CD4-positive, CD25-positive, alpha-beta regulatory T cell (primary cell): ENCODE data around the gene CDH13. TPM values are rescaled to one million over a fixed set of nuclear protein-coding genes. Genes with fewer than 3 reads are reported as not detected.

Experiments
- ATAC-seq, 2 donors: fragments of 150-1000 bp; cut with Tn5 transposase; one replicate each; pipeline ENCODE4 v1.10.0; 2021; ENCODE audit warnings: low read depth in 2 of 2, moderate number of reproducible peaks in 2 of 2, moderate library complexity in 1 of 2
- DNase-seq, 3 donors: peaks; one replicate each; pipeline versions ENCODE4 v3.0.0 to v3.0.0-alpha.2; 2012 to 2022; ENCODE audit warnings: mixed read lengths in 1 of 3
- H3K27ac ChIP-seq: one replicate; pipeline ENCODE4 v1.7.0; 2013; ENCODE audit warnings: mild to moderate bottlenecking, low read length; ENCODE audit not compliant: insufficient read depth, poor library complexity, severe bottlenecking
- H3K27me3 ChIP-seq: one replicate; pipeline ENCODE4 v1.7.0; 2013; ENCODE audit warnings: low read length; ENCODE audit not compliant: control insufficient read depth, insufficient read depth
- H3K36me3 ChIP-seq: one replicate; pipeline ENCODE4 v1.7.0; 2013; ENCODE audit warnings: mild to moderate bottlenecking, low read length, moderate library complexity; ENCODE audit not compliant: control insufficient read depth, insufficient read depth
- H3K4me1 ChIP-seq: 2 replicates; pipeline ENCODE4 v1.7.0; 2013; ENCODE audit warnings: mild to moderate bottlenecking, low read length; ENCODE audit not compliant: insufficient read depth, control insufficient read depth, poor library complexity, severe bottlenecking
- H3K4me3 ChIP-seq: one replicate; pipeline ENCODE4 v1.7.0; 2013; ENCODE audit warnings: low read depth, mild to moderate bottlenecking, low read length, moderate library complexity
- H3K9me3 ChIP-seq, 2 experiments: 1 replicate in 1 of 2; 2 replicates in 1 of 2; pipeline ENCODE4 v1.7.0; 2013; ENCODE audit warnings: low read length in 2 of 2, mild to moderate bottlenecking in 1 of 2, moderate library complexity in 1 of 2; ENCODE audit not compliant: control insufficient read depth in 2 of 2
- H3K27ac Mint-ChIP-seq, 3 donors: one replicate each; pipeline ENCODE4 v1.8.0; 2020 to 2022; ENCODE audit warnings: mild to moderate bottlenecking in 3 of 3, mixed read lengths in 3 of 3, moderate library complexity in 2 of 3
- H3K27me3 Mint-ChIP-seq: one replicate; pipeline ENCODE4 v1.8.0; 2022; ENCODE audit warnings: mild to moderate bottlenecking, mixed read lengths
- H3K36me3 Mint-ChIP-seq: one replicate; pipeline ENCODE4 v1.8.0; 2020; ENCODE audit warnings: mixed read lengths
- H3K4me1 Mint-ChIP-seq, 4 donors: one replicate each; pipeline ENCODE4 v1.8.0; 2020 to 2022; ENCODE audit warnings: mixed read lengths in 4 of 4, mild to moderate bottlenecking in 1 of 4
- H3K4me3 Mint-ChIP-seq, 4 donors: one replicate each; pipeline ENCODE4 v1.8.0; 2020 to 2022; ENCODE audit warnings: mild to moderate bottlenecking in 4 of 4, mixed read lengths in 4 of 4, moderate library complexity in 3 of 4
- H3K9me3 Mint-ChIP-seq, 7 donors: one replicate each; pipeline ENCODE4 v1.8.0; 2020 to 2022; ENCODE audit warnings: mixed read lengths in 7 of 7, mild to moderate bottlenecking in 3 of 7, moderate library complexity in 2 of 7
- polyA plus RNA-seq, 4 donors: library from polyadenylated mRNA; unstranded; fragments of 300-500 nt; fragmentation: Illumina TruSeq; gene quantifications; one replicate each; pipeline ENCODE4 v1.2.3, GENCODE V29; 2021
- total RNA-seq: library from RNA; stranded (reverse); gene quantifications from one replicate; pipeline ENCODE4 v1.2.3, GENCODE V29; 2022

Gene CDH13
- total and polyA plus RNA-seq, 5 donors from 2014 or later = not detected

DNA sequence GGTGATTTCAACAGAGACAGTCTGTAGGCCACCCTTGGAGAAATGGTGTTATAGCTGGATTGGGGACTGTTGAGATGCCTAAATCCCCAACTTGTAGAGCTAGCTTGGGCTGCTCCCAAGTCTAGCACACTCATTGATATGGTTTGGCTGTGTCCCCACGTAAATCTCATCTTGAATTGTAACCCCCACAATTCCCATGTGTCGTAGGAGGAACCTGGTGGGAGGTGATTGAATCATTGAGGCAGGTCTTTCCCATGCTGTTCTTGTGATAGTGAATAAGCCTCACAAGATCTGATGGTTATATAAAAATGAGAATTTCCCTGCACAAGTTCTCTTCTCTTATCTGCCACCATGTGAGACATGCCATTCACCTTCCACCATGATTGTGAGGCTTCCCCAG lies 536.0 kb downstream of the CDH13 start:
- Histone ChIP-seq H3K36me3 (no peaks in the 10 kb centered on the region), H3K27ac (no peak overlapping the region), H3K9me3 (no peaks in the 10 kb centered on the region), H3K4me1 (no peaks in the 10 kb centered on the region), H3K27me3 (no peaks in the 10 kb centered on the region), H3K4me3 (no peak overlapping the region)
- ATAC-seq (no peak), DNase-seq (no peak)
- H3K27ac Mint-ChIP-seq = no peak overlapping the region
- peaks cover 0 to 3% (median 0%) of the 10 kb centered on the region in 7 donors for H3K9me3 Mint-ChIP-seq
- no peaks in the 10 kb centered on the region for H3K36me3 Mint-ChIP-seq
- H3K4me1 Mint-ChIP-seq = no peaks in the 10 kb centered on the region
- H3K27me3 Mint-ChIP-seq = no peaks in the 10 kb centered on the region
- H3K4me3 Mint-ChIP-seq = no peak overlapping the region

DNA sequence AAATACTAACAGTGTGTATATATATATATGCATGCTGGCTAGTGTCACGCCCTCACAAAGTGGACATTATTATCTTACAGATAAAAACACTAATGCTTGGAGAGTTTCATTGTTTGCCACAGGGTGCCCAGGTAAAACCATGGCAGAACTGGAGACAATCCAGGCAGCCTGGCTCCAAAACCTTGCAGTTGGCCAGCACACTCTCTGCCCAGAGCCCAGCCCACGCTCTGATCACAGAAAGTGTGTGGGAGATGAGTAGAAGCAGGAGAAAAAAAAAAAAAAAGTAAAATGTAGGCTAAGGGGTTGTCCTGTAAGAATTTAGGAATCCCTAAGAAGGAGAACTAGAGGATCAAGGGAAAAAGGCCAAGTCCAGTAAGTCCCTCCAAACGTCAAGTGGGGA lies 538.0 kb downstream of the CDH13 start:
- H3K9me3 ChIP-seq = no peaks in the 10 kb centered on the region
- Mint-ChIP-seq H3K36me3 (no peaks in the 10 kb centered on the region), H3K9me3 (peaks cover 0 to 3% (median 0%) of the 10 kb centered on the region in 7 donors), H3K4me3 (no peak overlapping the region), H3K4me1 (no peaks in the 10 kb centered on the region), H3K27ac (no peak overlapping the region), H3K27me3 (no peaks in the 10 kb centered on the region)
- no peak overlapping the region for H3K4me3 ChIP-seq
- no peaks in the 10 kb centered on the region for H3K36me3 ChIP-seq
- H3K27me3 ChIP-seq = no peaks in the 10 kb centered on the region
- DNase-seq (no peak), ATAC-seq (no peak)
- no peak overlapping the region for H3K27ac ChIP-seq
- no peaks in the 10 kb centered on the region for H3K4me1 ChIP-seq

GRCh38 chr16:83171396-83171795 lies 544.6 kb downstream of the CDH13 start:
- H3K4me1 ChIP-seq = no peaks in the 10 kb centered on the region
- Mint-ChIP-seq H3K36me3 (no peaks in the 10 kb centered on the region), H3K4me1 (no peaks in the 10 kb centered on the region), H3K27ac (no peak overlapping the region), H3K4me3 (no peak overlapping the region), H3K27me3 (no peaks in the 10 kb centered on the region), H3K9me3 (peaks cover 0 to 3% (median 0%) of the 10 kb centered on the region in 7 donors)
- no peak overlapping the region for H3K4me3 ChIP-seq
- no peaks in the 10 kb centered on the region for H3K36me3 ChIP-seq
- no peak overlapping the region for H3K27ac ChIP-seq
- DNase-seq = no peak
- no peaks in the 10 kb centered on the region for H3K9me3 ChIP-seq
- no peak for ATAC-seq
- no peaks in the 10 kb centered on the region for H3K27me3 ChIP-seq

- Histone ChIP-seq H3K27ac (no peak overlapping the region), H3K4me1 (no peaks in the 10 kb centered on the region), H3K27me3 (no peaks in the 10 kb centered on the region), H3K9me3 (no peaks in the 10 kb centered on the region), H3K36me3 (no peaks in the 10 kb centered on the region), H3K4me3 (no peak overlapping the region)
- no peak for ATAC-seq
- no peak for DNase-seq
- Mint-ChIP-seq H3K27me3 (no peaks in the 10 kb centered on the region), H3K4me1 (no peaks in the 10 kb centered on the region), H3K27ac (no peak overlapping the region), H3K36me3 (no peaks in the 10 kb centered on the region), H3K9me3 (peaks cover 0 to 4% (median 0%) of the 10 kb centered on the region in 7 donors), H3K4me3 (no peak overlapping the region)
Measured at GRCh38 chr16:83174671-83175070, 547.9 kb downstream of the CDH13 start.

DNA sequence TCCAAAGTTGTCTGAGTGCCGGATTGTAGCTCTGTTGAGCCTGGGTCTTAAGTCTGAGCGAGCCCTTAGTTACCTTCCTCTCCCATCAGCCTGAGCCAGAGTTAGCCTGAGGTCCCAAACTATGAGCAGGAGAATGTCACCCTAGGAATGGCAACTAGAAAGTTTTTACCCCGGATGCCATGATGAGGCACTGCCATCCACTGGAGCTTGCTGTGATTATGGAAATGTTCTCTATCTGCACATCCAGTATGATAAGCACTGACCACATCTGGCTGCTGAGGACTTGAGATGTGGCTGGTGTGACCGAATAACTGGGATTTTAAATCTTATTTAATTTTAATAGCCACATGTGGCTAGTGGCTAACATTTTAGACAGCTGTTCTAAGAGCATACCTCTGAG lies 550.0 kb downstream of the CDH13 start:
- Histone ChIP-seq H3K4me1 (no peaks in the 10 kb centered on the region), H3K27ac (no peak overlapping the region), H3K9me3 (no peaks in the 10 kb centered on the region), H3K27me3 (no peaks in the 10 kb centered on the region), H3K36me3 (no peaks in the 10 kb centered on the region), H3K4me3 (no peak overlapping the region)
- Mint-ChIP-seq H3K36me3 (no peaks in the 10 kb centered on the region), H3K4me1 (no peaks in the 10 kb centered on the region), H3K27ac (no peak overlapping the region), H3K27me3 (no peaks in the 10 kb centered on the region), H3K9me3 (peaks cover 0 to 3% (median 0%) of the 10 kb centered on the region in 7 donors), H3K4me3 (no peak overlapping the region)
- ATAC-seq (no peak), DNase-seq (no peak)

- Histone ChIP-seq H3K36me3 (no peaks in the 10 kb centered on the region), H3K4me3 (no peak overlapping the region), H3K9me3 (no peaks in the 10 kb centered on the region), H3K4me1 (no peaks in the 10 kb centered on the region), H3K27me3 (no peaks in the 10 kb centered on the region), H3K27ac (no peak overlapping the region)
- H3K4me3 Mint-ChIP-seq = no peak overlapping the region
- no peaks in the 10 kb centered on the region for H3K4me1 Mint-ChIP-seq
- H3K27me3 Mint-ChIP-seq = no peaks in the 10 kb centered on the region
- H3K36me3 Mint-ChIP-seq = no peaks in the 10 kb centered on the region
- H3K9me3 Mint-ChIP-seq = peaks cover 0 to 3% (median 0%) of the 10 kb centered on the region in 7 donors
- ATAC-seq (no peak), DNase-seq (no peak)
- H3K27ac Mint-ChIP-seq = no peak overlapping the region
Measured at GRCh38 chr16:83185902-83186301, 559.1 kb downstream of the CDH13 start.

DNA sequence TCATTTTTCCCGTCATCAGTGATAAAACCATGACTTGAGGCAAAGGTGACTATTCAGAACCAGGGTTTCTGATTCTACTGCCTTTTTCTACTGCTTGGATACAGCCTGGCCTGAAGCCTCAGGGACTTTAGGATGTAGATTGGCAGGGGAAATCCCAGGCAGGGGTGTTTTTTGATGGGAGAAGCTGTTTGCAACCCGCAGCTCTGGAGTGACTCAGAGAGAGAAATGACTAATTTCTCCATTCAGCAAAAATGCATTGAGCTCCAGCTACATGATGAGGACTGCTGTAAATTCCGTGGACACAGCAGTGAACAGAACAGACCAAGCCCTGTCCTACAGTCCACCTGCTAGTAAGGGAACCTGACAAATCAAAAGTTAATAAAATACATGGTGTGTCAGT lies 560.6 kb downstream of the CDH13 start:
- Mint-ChIP-seq H3K27ac (no peak overlapping the region), H3K4me3 (no peak overlapping the region), H3K4me1 (no peaks in the 10 kb centered on the region), H3K9me3 (peaks cover 0 to 3% (median 0%) of the 10 kb centered on the region in 7 donors), H3K27me3 (no peaks in the 10 kb centered on the region), H3K36me3 (no peaks in the 10 kb centered on the region)
- ATAC-seq (no peak), DNase-seq (no peak)
- Histone ChIP-seq H3K4me1 (no peaks in the 10 kb centered on the region), H3K27me3 (no peaks in the 10 kb centered on the region), H3K4me3 (no peak overlapping the region), H3K27ac (no peak overlapping the region), H3K36me3 (no peaks in the 10 kb centered on the region), H3K9me3 (no peaks in the 10 kb centered on the region)

- Mint-ChIP-seq H3K4me3 (no peak overlapping the region), H3K4me1 (no peaks in the 10 kb centered on the region), H3K36me3 (no peaks in the 10 kb centered on the region), H3K27me3 (no peaks in the 10 kb centered on the region), H3K27ac (no peak overlapping the region), H3K9me3 (peaks cover 0 to 10% (median 3%) of the 10 kb centered on the region in 7 donors)
- H3K27me3 ChIP-seq = no peaks in the 10 kb centered on the region
- H3K4me1 ChIP-seq = no peaks in the 10 kb centered on the region
- ATAC-seq (no peak), DNase-seq (no peak)
- H3K27ac ChIP-seq = no peak overlapping the region
- no peaks in the 10 kb centered on the region for H3K36me3 ChIP-seq
- no peaks in the 10 kb centered on the region for H3K9me3 ChIP-seq
- no peak overlapping the region for H3K4me3 ChIP-seq
Measured at GRCh38 chr16:83196796-83197195, 570.0 kb downstream of the CDH13 start.
